Measurements from ENCODE around the gene MRPS35.

GRCh38 chr12:27680619-27681018 is 30.0 kb upstream of the MRPS35 start:
- TF ChIP-seq EZH2 (IDR thresholded peaks at IDR 0.05; ENCODE audit: borderline replicate concordance) (no peak), CTCF (IDR thresholded peaks at IDR 0.05; ENCODE audit: poor library complexity) (no peak)

Data from hepatocyte (in vitro differentiated cells).